Measurements from ENCODE around the gene ARFGAP3. TPM values are rescaled to one million over a fixed set of nuclear protein-coding genes. Genes with fewer than 3 reads are reported as not detected.

ARFGAP3 gene
- total and polyA plus RNA-seq, 11 donors: 13.3 to 34.0 (median 25.1) TPM

DNA sequence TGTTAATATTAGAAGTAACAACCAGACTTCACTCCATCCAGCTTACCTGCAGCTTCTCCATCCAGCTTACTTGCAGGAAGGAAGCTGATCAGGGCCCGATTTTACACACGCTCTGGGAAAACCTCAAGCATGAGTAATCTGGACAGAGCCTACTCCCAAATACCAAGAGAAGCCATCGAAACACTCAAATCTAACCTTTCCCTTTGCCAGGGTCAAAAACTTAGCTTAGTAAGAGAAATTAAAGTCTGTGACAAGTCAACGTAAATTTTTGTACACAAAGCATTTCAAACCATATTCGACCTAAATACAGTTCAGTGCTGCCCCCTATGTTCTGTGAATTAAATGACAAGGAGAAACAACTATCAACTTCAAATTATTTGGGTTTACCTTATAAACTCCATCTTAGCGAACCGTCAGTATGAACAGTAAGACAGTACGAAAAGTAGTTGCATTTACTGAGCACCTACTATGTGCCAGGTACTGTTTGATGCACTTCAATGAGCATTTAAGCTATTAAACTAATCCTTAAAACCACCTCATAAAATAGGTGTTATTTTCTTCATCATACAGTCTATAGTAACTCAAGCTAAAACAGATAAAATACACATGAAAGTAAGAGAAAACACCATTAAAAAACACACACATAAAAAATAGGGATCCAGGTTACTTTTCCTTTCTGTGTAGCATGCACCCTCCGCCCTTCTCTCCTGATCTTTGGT is 36.9 kb downstream of the ARFGAP3 start:
- Histone ChIP-seq H3K36me3 (peaks cover 0 to 73% (median 65%) of the 10 kb centered on the region in 9 donors), H3K9me3 (peaks cover 0 to 6% (median 0%) of the 10 kb centered on the region in 12 donors), H3K27ac (peak overlapping the region in 3 of 12 donors; percentile 16 to 39 (median 21)), H3K27me3 (no peaks in the 10 kb centered on the region), H3K4me3 (no peak overlapping the region), H3K4me1 (peaks cover 0 to 12% (median 5%) of the 10 kb centered on the region in 12 donors)
- peak in 2 of 4 donors; percentile 26 to 41 for ATAC-seq
- WGBS, 4 donors: 53 to 79% (median 56%) methylated on average over 9 of the region's 9 CpGs
- intact Hi-C loops (cut with DNase I): loop anchor here in 6 of 10 donors (1.0 to 5.0 kb wide), 6 partner anchors 38 to 199 kb away; no protein-coding TSS in a partner anchor
- no peak for DNase-seq
- no peak for TF ChIP-seq POLR2A (IDR thresholded peaks at IDR 0.05)
- TF ChIP-seq, protein P1, sequence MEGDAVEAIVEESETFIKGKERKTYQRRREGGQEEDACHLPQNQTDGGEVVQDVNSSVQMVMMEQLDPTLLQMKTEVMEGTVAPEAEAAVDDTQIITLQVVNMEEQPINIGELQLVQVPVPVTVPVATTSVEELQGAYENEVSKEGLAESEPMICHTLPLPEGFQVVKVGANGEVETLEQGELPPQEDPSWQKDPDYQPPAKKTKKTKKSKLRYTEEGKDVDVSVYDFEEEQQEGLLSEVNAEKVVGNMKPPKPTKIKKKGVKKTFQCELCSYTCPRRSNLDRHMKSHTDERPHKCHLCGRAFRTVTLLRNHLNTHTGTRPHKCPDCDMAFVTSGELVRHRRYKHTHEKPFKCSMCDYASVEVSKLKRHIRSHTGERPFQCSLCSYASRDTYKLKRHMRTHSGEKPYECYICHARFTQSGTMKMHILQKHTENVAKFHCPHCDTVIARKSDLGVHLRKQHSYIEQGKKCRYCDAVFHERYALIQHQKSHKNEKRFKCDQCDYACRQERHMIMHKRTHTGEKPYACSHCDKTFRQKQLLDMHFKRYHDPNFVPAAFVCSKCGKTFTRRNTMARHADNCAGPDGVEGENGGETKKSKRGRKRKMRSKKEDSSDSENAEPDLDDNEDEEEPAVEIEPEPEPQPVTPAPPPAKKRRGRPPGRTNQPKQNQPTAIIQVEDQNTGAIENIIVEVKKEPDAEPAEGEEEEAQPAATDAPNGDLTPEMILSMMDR (IDR thresholded peaks at IDR 0.05): peak; percentile 37 to 78 (median 64)

GRCh38 chr22:42819412-42820044 is 37.5 kb downstream of the ARFGAP3 start:
- Histone ChIP-seq H3K4me1 (peaks cover 0 to 13% (median 6%) of the 10 kb centered on the region in 12 donors), H3K36me3 (peaks cover 0 to 73% (median 65%) of the 10 kb centered on the region in 9 donors), H3K4me3 (no peak overlapping the region), H3K27me3 (no peaks in the 10 kb centered on the region), H3K9me3 (peaks cover 0 to 6% (median 0%) of the 10 kb centered on the region in 12 donors), H3K27ac (peak overlapping the region in 3 of 12 donors; percentile 16 to 39 (median 21))
- ATAC-seq: peak in 1 of 4 donors; percentile 41
- DNase-seq: no peak
- TF ChIP-seq POLR2A (IDR thresholded peaks at IDR 0.05): no peak
- TF ChIP-seq, protein P1 (IDR thresholded peaks at IDR 0.05): no peak
- intact Hi-C loops (cut with DNase I): loop anchor here in 9 of 10 donors (1.0 to 10.0 kb wide), 10 partner anchors 37 to 198 kb away; no protein-coding TSS in a partner anchor
- WGBS, 4 donors: 60 to 78% (median 70%) methylated on average over 9 of the region's 9 CpGs

GRCh38 chr22:42817556-42817955 is 39.5 kb downstream of the ARFGAP3 start:
- TF ChIP-seq, protein P1 (IDR thresholded peaks at IDR 0.05): no peak
- no peak for TF ChIP-seq POLR2A (IDR thresholded peaks at IDR 0.05)
- Histone ChIP-seq H3K27me3 (no peaks in the 10 kb centered on the region), H3K36me3 (peaks cover 0 to 70% (median 61%) of the 10 kb centered on the region in 9 donors), H3K9me3 (peaks cover 0 to 6% (median 0%) of the 10 kb centered on the region in 12 donors), H3K27ac (no peak overlapping the region), H3K4me1 (peaks cover 0 to 22% (median 8%) of the 10 kb centered on the region in 12 donors), H3K4me3 (no peak overlapping the region)
- DNase-seq: no peak
- 84 to 90% (median 90%) methylated on average over 3 of the region's 3 CpGs for WGBS, 4 donors
- intact Hi-C loops (cut with DNase I): loop anchor here in 6 of 10 donors (5.0 to 10.0 kb wide), 5 partner anchors 35 to 193 kb away; no protein-coding TSS in a partner anchor
- no peak for ATAC-seq

GRCh38 chr22:42816336-42816735 is 40.7 kb downstream of the ARFGAP3 start:
- intact Hi-C loops (cut with DNase I): loop anchor here in 6 of 10 donors (5.0 to 10.0 kb wide), 5 partner anchors 34 to 192 kb away; no protein-coding TSS in a partner anchor

More at GRCh38 chr22:42816336-42816735, 40.7 kb downstream of the ARFGAP3 start:
- no peaks in the 10 kb centered on the region for H3K27me3 ChIP-seq
- TF ChIP-seq, protein P1 (IDR thresholded peaks at IDR 0.05): no peak
- H3K36me3 ChIP-seq: peaks cover 0 to 66% (median 60%) of the 10 kb centered on the region in 9 donors
- no peak overlapping the region for H3K27ac ChIP-seq
- 82 to 92% (median 89%) methylated on average over 3 of the region's 3 CpGs for WGBS, 4 donors
- ATAC-seq (no peak), DNase-seq (no peak)
- H3K4me3 ChIP-seq: no peak overlapping the region
- H3K9me3 ChIP-seq: peaks cover 0 to 2% (median 0%) of the 10 kb centered on the region in 12 donors
- peaks cover 0 to 22% (median 8%) of the 10 kb centered on the region in 12 donors for H3K4me1 ChIP-seq

Data from heart left ventricle (tissue), 16 donors.